Measurements from ENCODE around the gene THRA.

The THRA gene

DNA sequence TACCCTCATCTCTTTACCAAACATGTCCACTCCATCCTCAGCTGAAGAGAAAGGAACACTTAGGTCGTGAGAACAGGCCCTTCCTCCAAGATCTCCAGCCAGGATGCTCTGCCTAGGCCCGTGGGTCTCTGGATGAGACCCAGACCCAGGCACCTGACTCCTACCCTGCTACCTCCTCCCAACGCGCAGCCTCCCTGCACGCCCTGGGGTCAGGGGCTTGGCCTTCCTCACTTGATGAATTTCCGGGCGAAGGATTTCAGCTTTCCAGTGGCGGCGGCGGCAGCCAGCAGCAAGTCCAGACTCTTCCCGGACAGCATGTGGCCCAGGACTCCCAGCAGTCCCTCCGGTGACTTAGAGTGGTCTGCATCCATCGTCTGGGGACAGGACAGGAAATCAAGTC lies 34.2 kb upstream of the THRA start:
- no peak overlapping the region for H3K4me3 ChIP-seq (ENCODE audit: low read length)
- TF ChIP-seq, protein P1, sequence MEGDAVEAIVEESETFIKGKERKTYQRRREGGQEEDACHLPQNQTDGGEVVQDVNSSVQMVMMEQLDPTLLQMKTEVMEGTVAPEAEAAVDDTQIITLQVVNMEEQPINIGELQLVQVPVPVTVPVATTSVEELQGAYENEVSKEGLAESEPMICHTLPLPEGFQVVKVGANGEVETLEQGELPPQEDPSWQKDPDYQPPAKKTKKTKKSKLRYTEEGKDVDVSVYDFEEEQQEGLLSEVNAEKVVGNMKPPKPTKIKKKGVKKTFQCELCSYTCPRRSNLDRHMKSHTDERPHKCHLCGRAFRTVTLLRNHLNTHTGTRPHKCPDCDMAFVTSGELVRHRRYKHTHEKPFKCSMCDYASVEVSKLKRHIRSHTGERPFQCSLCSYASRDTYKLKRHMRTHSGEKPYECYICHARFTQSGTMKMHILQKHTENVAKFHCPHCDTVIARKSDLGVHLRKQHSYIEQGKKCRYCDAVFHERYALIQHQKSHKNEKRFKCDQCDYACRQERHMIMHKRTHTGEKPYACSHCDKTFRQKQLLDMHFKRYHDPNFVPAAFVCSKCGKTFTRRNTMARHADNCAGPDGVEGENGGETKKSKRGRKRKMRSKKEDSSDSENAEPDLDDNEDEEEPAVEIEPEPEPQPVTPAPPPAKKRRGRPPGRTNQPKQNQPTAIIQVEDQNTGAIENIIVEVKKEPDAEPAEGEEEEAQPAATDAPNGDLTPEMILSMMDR (conservative IDR thresholded peaks at IDR 0.05; ENCODE audit: low read length) = no peak
- DNase-seq (ENCODE audit: low read depth) = no peak

DNA sequence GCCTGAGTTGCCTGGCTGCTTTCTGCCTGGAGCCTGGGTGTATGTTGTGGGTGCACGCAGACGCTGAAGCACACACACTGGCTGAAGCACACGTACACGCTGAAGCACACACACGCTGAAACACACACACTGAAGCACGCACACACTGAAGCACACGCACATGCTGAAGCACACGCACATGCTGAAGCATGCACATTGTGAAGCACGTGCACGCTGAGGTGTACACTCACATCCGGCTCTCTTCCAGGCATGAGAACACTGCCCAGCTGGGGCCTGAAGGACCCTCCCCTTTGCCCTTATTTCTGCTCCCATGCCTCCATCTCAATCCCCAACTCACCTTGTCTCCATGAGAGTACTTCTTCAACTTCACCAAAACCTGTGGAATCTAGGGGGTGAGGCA lies 31.1 kb upstream of the THRA start:
- H3K4me3 ChIP-seq (ENCODE audit: low read length) = no peak overlapping the region
- TF ChIP-seq, protein P1 (conservative IDR thresholded peaks at IDR 0.05; ENCODE audit: low read length) = no peak
- no peak for DNase-seq (ENCODE audit: low read depth)

DNA sequence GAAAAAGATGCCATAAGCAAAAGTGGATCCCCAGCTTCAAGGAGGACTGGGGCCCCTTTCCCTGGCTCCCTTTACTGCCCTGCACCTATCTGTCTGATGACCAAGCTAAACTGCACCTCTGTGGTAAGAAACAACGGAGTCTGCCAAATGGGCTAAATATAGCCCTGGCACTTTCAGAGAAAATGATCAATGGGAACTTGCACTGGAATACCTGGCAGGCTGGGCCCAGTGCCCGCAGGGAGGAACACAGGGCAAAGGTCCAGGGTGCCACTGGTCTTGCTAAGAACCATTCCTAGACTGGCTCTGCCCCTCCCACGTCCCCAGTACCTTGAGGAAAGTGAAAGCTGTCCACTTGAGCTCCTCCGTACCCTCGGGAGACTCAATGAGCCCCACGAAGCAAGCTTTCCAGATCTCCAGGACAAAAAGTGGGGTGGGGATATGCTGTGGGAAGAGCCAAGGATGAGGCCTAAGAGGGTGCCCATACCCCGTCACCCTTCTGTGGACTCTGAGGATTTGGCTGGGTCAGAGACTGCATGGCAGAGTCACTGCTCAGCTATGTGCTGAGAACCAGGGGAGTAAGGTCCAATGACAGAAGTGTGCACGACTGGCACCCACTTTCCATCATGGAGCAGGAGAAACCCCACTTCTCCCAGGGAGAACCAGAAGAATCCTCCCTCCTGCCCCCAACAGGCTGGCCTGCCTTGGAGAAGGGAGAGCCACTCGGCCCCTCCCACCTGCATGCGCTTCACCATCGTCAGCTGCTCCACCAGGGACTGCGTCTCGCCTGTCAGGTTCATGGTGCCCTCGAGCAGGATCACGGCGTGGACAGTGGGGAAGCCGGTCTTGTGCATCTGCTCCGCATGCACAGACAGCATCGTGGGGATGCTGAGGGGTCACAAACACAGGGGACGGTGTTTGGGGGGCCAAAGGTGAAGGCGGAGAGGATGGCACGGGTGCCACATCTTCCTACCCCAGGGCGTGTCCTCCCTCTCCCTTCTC lies 30.1 kb upstream of the THRA start:
- H3K4me3 ChIP-seq (ENCODE audit: low read length) = no peak overlapping the region
- no peak for DNase-seq (ENCODE audit: low read depth)
- TF ChIP-seq, protein P1 (conservative IDR thresholded peaks at IDR 0.05; ENCODE audit: low read length) = no peak

DNA sequence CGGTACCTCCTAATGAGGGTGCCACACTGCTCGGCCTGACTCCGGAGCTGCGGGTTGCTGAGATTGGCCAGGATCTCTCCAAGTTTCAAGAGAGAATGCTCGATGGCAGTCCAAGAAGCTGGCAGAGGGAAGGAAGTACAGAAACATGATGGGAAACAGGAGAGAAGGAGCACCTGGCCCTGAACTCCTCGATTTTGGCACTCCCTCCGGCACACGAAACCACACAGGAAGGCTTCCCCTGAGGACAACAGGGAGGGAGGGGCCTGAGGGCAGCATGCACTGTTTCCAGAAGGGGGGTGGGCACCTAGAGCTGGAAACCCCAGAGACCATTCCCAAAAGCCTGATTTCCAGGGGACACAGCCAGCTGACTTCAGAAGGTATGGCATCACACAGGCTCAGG lies 29.4 kb upstream of the THRA start:
- no peak overlapping the region for H3K4me3 ChIP-seq (ENCODE audit: low read length)
- DNase-seq (ENCODE audit: low read depth) = no peak
- TF ChIP-seq, protein P1 (conservative IDR thresholded peaks at IDR 0.05; ENCODE audit: low read length) = no peak

DNA sequence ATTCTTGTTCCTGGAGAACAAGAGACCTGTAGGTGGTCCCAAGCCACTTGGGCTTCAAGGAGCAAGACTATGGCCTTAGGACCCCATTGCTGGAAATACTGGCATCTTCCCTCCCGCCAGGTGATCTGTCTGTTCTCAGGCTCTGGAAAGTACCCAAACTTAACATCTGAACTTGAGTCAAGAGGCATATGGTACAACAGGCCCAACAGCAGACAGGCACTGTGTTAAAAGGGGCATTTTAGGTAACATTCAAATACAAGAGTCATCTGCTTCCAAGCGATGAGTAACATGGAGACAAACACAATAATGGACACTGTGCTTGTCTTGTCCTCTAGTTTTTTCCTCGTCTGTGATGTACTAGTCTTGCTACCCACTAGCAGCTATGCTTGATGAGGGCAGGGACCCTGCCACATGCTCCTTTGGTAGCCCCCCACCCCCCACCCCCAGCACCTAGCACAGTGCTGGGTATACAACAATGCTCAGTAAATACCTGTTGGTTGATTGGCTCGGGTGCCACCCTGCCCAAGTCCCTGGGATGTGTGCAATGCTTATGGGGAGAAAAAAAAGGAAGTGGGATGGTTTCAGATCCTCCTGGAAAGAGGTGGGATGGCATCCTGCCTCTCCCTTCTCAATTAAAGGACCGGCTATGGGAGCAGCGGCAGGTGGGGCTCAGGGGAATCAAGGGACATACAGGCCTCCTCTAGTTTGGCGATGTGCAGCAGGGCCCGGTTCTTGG lies 28.2 kb upstream of the THRA start:
- TF ChIP-seq, protein P1 (conservative IDR thresholded peaks at IDR 0.05; ENCODE audit: low read length) = no peak
- no peak for DNase-seq (ENCODE audit: low read depth)
- H3K4me3 ChIP-seq (ENCODE audit: low read length) = no peak overlapping the region

DNA sequence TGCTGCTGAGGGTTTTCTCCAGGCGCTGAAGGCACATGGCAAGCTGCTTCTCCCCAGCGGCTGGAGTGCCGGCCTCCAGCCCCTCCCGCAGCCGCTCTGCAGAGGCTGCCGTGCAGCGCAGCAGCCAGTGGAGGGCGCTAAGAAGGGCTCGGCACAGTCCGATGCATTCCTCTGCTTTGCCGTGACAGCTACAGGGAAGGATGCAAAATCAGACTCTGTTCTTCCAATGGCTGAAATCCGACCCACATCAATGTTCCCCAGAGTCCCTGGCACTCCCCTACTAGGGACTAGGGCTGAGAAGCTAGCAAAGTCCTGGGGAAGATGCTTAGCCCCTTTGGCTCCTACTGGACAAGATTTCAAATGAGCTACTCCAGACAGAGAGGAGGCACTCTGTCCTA lies 27.6 kb upstream of the THRA start:
- TF ChIP-seq, protein P1 (conservative IDR thresholded peaks at IDR 0.05; ENCODE audit: low read length) = peak; percentile 61
- peak; percentile 36 for DNase-seq (ENCODE audit: low read depth)
- no peak overlapping the region for H3K4me3 ChIP-seq (ENCODE audit: low read length)
